GM23248 (cell line): ENCODE results near the gene RIPOR3. TPM values are rescaled to one million over a fixed set of nuclear protein-coding genes. Genes with fewer than 3 reads are reported as not detected.

Source experiments
- DNase-seq: peaks from one replicate; pipeline ENCODE4 v3.0.0-alpha.2; 2015
- H2AFZ ChIP-seq: fragments of 200-600 bp; sonication (generic); 2 replicates; pipeline ENCODE4 v1.6.1; 2016; ENCODE audit warnings: antibody characterized with exemption
- H3F3A ChIP-seq: fragments of 200-600 bp; sonication (generic); 2 replicates; pipeline ENCODE4 v1.6.1; 2016; ENCODE audit warnings: mild to moderate bottlenecking, antibody characterized with exemption, mixed run types; ENCODE audit not compliant: insufficient read depth
- H3K27ac ChIP-seq: fragments of 200-600 bp; sonication (generic); 2 replicates; pipeline ENCODE4 v1.5.1; 2016; ENCODE audit warnings: mild to moderate bottlenecking
- H3K27me3 ChIP-seq: fragments of 200-600 bp; sonication (generic); replicated peaks from 2 replicates; pipeline ENCODE4 v1.6.1; 2016; ENCODE audit warnings: mild to moderate bottlenecking; ENCODE audit not compliant: insufficient read depth
- H3K36me3 ChIP-seq: fragments of 200-600 bp; sonication (generic); 2 replicates; pipeline ENCODE4 v1.6.1; 2016; ENCODE audit warnings: low read depth, mild to moderate bottlenecking
- H3K4me1 ChIP-seq: fragments of 200-600 bp; sonication (generic); 2 replicates; pipeline ENCODE4 v1.6.1; 2016; ENCODE audit warnings: mild to moderate bottlenecking; ENCODE audit not compliant: insufficient read depth
- H3K4me2 ChIP-seq: fragments of 200-600 bp; sonication (generic); one replicate; pipeline ENCODE4 v1.6.1; 2016; ENCODE audit warnings: mild to moderate bottlenecking; ENCODE audit not compliant: unreplicated experiment
- H3K4me3 ChIP-seq: fragments of 200-600 bp; sonication (generic); 2 replicates; pipeline ENCODE4 v1.5.1; 2016; ENCODE audit warnings: mild to moderate bottlenecking
- H3K79me2 ChIP-seq: fragments of 200-600 bp; sonication (generic); 2 replicates; pipeline ENCODE4 v1.6.1; 2016; ENCODE audit warnings: mild to moderate bottlenecking; ENCODE audit not compliant: insufficient read depth
- H3K9ac ChIP-seq: fragments of 200-600 bp; sonication (generic); 2 replicates; pipeline ENCODE4 v1.6.1; 2016; ENCODE audit warnings: mild to moderate bottlenecking
- H3K9me2 ChIP-seq: fragments of 200-600 bp; sonication (generic); 2 replicates; pipeline ENCODE4 v1.6.1; 2016; ENCODE audit warnings: mixed run types, mild to moderate bottlenecking, moderate library complexity; ENCODE audit not compliant: insufficient read depth
- H3K9me3 ChIP-seq: fragments of 200-600 bp; sonication (generic); one replicate; pipeline ENCODE4 v1.6.1; 2017; ENCODE audit warnings: low read depth
- H4K20me1 ChIP-seq: fragments of 200-600 bp; sonication (generic); 2 replicates; pipeline ENCODE4 v1.6.0; 2016; ENCODE audit not compliant: insufficient read depth
- EZH2 ChIP-seq: fragments of 200-600 bp; sonication (generic); IDR thresholded peaks from 2 replicates; pipeline ENCODE4 v1.6.1; 2018; ENCODE audit warnings: antibody characterized with exemption, mild to moderate bottlenecking; ENCODE audit not compliant: insufficient read depth, poor library complexity, severe bottlenecking
- EZH2phosphoT487 ChIP-seq: fragments of 200-600 bp; sonication (generic); IDR thresholded peaks from 2 replicates; pipeline ENCODE4 v1.6.1; 2018; ENCODE audit warnings: antibody characterized with exemption, moderate library complexity, mild to moderate bottlenecking, low read depth; ENCODE audit not compliant: insufficient read depth
- WGBS, 2 experiments: methylation state at CpG; one replicate each; pipeline ENCODE4 v1.1.6; 2015 to 2017; ENCODE audit warnings: low lambda C conversion rate in 2 of 2, low coverage in 1 of 2; ENCODE audit errors: missing lambda C conversion rate in 2 of 2; 5-methylcytosine and 5-hydroxymethylcytosine counted together
- in situ Hi-C: fragments of 300-500 bp; cut with MboI; formaldehyde crosslinking; loops from 2 replicates; pipeline ENCODE4 v1.15.0; 2020
- polyA plus RNA-seq: library from polyadenylated mRNA; unstranded; fragments of >200 nt; fragmentation: Nextera tagmentation; extraction: Ambion mirVana; gene quantifications from 2 replicates; pipeline ENCODE4 v1.2.1, GENCODE V29; 2016
- total RNA-seq: library from RNA; depleted of rRNA; stranded (reverse); fragments of >200 nt; shearing (Covaris generic); gene quantifications from 2 replicates; pipeline ENCODE4 v1.2.3, GENCODE V29; 2014

The RIPOR3 gene
- total and polyA plus RNA-seq, 2 experiments from 2014 or later, result 0.49 TPM; not detected in 1

GRCh38 chr20:50592282-50593004, 98.9 kb downstream of the RIPOR3 start:
- H3K27ac ChIP-seq, result no peak overlapping the region
- in situ Hi-C loops, result no loop called here
- TF ChIP-seq EZH2phosphoT487 (no peak), EZH2 (no peak)
- H3K9me3 ChIP-seq, result no peaks in the 10 kb centered on the region
- WGBS, 2 experiments, result 77 to 78% methylated on average over 19 of the region's 19 CpGs
- no peaks in the 10 kb centered on the region for H4K20me1 ChIP-seq
- no peaks in the 10 kb centered on the region for H3K79me2 ChIP-seq
- no peaks in the 10 kb centered on the region; the same call in 1 of the 2 replicates for H3K36me3 ChIP-seq
- no peak overlapping the region for H2AFZ ChIP-seq
- H3K9me2 ChIP-seq, result no peaks in the 10 kb centered on the region
- H3K9ac ChIP-seq, result no peak overlapping the region
- no peak overlapping the region for H3K4me3 ChIP-seq
- H3K27me3 ChIP-seq, result no peaks in the 10 kb centered on the region
- no peaks in the 10 kb centered on the region for H3K4me1 ChIP-seq
- no peaks in the 10 kb centered on the region for H3F3A ChIP-seq
- no peak overlapping the region for H3K4me2 ChIP-seq
- DNase-seq, result no peak

GRCh38 chr20:50591233-50591852, 100.0 kb downstream of the RIPOR3 start:
- no peak overlapping the region for H2AFZ ChIP-seq
- no peak overlapping the region for H3K27ac ChIP-seq
- in situ Hi-C loops, result no loop called here
- no peak overlapping the region for H3K4me2 ChIP-seq
- TF ChIP-seq EZH2phosphoT487, result no peak
- TF ChIP-seq EZH2, result no peak
- no peaks in the 10 kb centered on the region; the same call in 1 of the 2 replicates for H3K36me3 ChIP-seq
- no peaks in the 10 kb centered on the region for H4K20me1 ChIP-seq
- no peaks in the 10 kb centered on the region for H3F3A ChIP-seq
- no peaks in the 10 kb centered on the region for H3K9me2 ChIP-seq
- H3K79me2 ChIP-seq, result no peaks in the 10 kb centered on the region
- H3K9me3 ChIP-seq, result no peaks in the 10 kb centered on the region
- no peak overlapping the region for H3K9ac ChIP-seq
- WGBS, 2 experiments, result 80 to 82% methylated on average over 5 of the region's 5 CpGs
- DNase-seq, result no peak
- H3K4me1 ChIP-seq, result no peaks in the 10 kb centered on the region
- H3K27me3 ChIP-seq, result no peaks in the 10 kb centered on the region
- no peak overlapping the region for H3K4me3 ChIP-seq

- H3K9me3 ChIP-seq, result no peaks in the 10 kb centered on the region
- no peaks in the 10 kb centered on the region for H3K27me3 ChIP-seq
- no peaks in the 10 kb centered on the region for H3K79me2 ChIP-seq
- H3K4me1 ChIP-seq, result no peaks in the 10 kb centered on the region
- H4K20me1 ChIP-seq, result no peaks in the 10 kb centered on the region
- H3K9ac ChIP-seq, result no peak overlapping the region
- H3K9me2 ChIP-seq, result no peaks in the 10 kb centered on the region
- DNase-seq, result no peak
- H3K36me3 ChIP-seq, result no peaks in the 10 kb centered on the region; the same call in 1 of the 2 replicates
- no peak overlapping the region for H3K27ac ChIP-seq
- 80 to 89% methylated on average over 11 of the region's 11 CpGs for WGBS, 2 experiments
- H2AFZ ChIP-seq, result no peak overlapping the region
- no peak for TF ChIP-seq EZH2phosphoT487
- no peak for TF ChIP-seq EZH2
- H3K4me3 ChIP-seq, result no peak overlapping the region
- in situ Hi-C loops, result no loop called here
- no peaks in the 10 kb centered on the region for H3F3A ChIP-seq
- no peak overlapping the region for H3K4me2 ChIP-seq
Measured at GRCh38 chr20:50590348-50590664, 101.0 kb downstream of the RIPOR3 start.

GRCh38 chr20:50589548-50590347, 101.6 kb downstream of the RIPOR3 start:
- Histone ChIP-seq H3K36me3 (no peaks in the 10 kb centered on the region; the same call in 1 of the 2 replicates), H3K4me2 (no peak overlapping the region), H3K27me3 (no peaks in the 10 kb centered on the region), H3K27ac (no peak overlapping the region), H3K4me3 (no peak overlapping the region), H3K4me1 (no peaks in the 10 kb centered on the region), H2AFZ (no peak overlapping the region), H3K9me3 (no peaks in the 10 kb centered on the region), H3F3A (peaks cover 4% of the 10 kb centered on the region; the same call in 1 of the 2 replicates), H3K79me2 (no peaks in the 10 kb centered on the region), H3K9me2 (no peaks in the 10 kb centered on the region), H4K20me1 (no peaks in the 10 kb centered on the region), H3K9ac (no peak overlapping the region)
- DNase-seq, result no peak
- 91 to 92% methylated on average over 20 of the region's 20 CpGs for WGBS, 2 experiments
- in situ Hi-C loops, result no loop called here
- TF ChIP-seq EZH2 (no peak), EZH2phosphoT487 (no peak)
